NCI-H460 (cell line): ENCODE results near the gene WNT5A. TPM values are rescaled to one million over a fixed set of nuclear protein-coding genes. Genes with fewer than 3 reads are reported as not detected.

Experiments used
- DNase-seq: peaks from one replicate; pipeline ENCODE4 v3.0.0-alpha.2; 2016; ENCODE audit warnings: low read depth; ENCODE audit errors: extremely low read depth
- total RNA-seq: library from RNA; depleted of rRNA; stranded (reverse); fragments of >200 nt; shearing (Covaris generic); gene quantifications from 2 replicates; pipeline ENCODE4 v1.2.3, GENCODE V29; 2014

WNT5A gene
- total RNA-seq, 1 experiment from 2014 or later = 12.0 TPM

DNA sequence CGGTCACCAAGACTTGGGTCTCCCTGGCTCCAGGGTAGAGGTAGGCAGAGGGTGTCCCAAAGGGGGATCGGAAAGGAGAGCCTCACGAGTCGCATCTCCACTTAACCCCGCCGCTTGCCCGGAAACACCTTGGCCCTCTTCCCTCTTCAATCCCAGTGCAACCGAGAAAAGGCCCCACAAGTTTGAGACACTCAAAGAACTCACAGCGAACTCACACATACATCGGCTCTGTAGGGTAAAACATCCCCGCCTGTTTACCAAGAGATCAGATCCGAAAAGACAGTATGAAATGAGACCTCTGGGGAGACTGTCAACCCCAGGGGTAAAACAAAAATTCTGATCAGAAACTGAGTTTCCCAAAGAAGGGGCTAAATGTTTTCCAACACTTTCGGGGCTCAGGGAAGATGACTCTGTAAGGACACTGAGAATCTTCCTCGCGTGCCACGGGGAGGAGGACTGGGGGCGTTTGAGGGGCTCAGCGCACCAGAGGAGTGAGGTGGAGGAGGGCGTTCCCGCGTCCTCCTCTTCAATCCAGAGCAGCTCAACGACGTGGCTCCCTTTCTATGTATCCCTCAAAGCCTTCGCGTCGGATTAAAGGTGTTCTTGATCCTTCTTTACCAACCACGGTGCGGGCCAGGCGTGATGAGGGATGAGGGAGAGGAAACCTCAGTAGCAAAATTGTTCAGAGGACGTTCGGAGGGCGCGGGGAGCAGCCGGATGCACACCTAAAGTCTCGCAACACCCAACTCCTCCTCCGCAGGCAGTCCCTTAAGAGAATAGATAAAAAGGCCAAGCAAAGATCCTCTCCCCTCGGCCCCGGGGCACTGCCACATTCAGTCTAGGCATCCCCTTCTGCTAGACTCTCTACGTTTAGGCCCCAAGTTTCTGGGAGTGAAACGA, 3.7 kb downstream of the WNT5A start:
- no peak for DNase-seq

DNA sequence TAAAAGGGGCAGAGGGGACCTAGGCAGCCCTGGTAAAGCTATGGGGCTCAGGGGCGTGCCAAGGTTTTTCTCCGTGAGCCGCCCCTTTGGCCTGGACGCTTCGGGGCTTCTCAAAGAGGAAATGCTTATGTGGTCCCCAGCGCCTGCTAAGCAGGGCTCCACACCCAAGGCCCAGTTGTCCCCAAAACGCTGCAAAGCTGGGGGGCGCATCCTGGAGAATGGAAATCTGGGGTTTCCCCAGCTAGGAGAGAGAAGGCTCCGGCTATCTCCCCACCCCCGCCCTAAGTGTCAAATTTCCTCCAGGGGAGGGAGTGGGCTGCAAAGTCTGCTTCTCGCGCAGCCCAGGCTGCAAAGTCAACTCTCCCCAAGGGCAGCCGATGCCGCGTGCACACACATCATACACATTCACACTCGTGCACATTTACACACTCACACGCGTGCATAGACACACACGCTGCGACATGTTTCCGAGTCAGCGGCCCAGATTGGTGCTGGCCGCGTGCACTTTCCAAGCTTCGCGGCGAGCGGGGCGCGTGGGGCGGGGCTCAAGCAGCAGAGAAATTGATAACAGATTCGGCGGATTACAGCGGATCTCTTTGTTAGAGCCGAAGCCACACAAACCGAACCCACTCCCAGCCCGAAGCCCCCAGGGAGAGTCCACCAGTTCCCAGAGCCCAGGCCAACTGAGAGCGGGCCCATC, 4.5 kb downstream of the WNT5A start:
- DNase-seq = no peak

DNA sequence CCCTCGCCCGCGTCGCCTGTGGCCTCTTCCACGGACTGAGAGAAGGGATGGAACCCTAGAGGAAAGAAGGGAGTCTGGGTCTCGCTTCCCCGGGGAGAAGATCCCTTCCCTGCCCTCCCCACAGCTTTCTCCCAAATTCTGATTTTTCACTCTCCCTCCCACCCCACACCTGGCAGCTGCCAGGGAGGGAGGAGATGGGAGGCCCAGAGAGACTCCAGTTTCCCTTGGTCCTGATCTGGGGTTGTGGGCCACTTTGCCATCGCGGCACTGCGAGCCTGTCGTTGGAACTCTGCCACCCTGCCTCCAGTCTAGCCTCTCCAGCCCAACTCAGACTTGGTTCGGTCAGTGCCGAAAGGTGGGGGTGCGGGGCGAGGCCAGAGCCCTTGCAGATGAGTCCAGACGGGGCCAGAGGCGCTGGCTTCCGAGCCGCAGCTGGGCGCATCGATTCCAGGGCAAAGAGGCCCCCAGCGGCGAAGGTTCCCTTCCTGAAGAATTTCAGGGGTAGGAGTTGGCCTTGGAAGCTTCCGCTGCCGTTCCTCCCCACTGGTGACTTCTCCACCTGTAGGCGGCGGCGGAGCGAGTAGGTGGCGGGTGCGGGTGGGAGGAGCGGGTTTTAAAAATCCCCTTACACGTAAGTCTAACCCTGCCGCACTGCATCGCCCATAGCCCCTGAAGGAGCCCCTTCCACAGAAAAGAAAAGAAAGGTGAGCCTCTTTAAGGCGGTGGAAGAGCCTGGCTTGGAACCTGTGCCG, 5.2 kb downstream of the WNT5A start:
- no peak for DNase-seq

DNA sequence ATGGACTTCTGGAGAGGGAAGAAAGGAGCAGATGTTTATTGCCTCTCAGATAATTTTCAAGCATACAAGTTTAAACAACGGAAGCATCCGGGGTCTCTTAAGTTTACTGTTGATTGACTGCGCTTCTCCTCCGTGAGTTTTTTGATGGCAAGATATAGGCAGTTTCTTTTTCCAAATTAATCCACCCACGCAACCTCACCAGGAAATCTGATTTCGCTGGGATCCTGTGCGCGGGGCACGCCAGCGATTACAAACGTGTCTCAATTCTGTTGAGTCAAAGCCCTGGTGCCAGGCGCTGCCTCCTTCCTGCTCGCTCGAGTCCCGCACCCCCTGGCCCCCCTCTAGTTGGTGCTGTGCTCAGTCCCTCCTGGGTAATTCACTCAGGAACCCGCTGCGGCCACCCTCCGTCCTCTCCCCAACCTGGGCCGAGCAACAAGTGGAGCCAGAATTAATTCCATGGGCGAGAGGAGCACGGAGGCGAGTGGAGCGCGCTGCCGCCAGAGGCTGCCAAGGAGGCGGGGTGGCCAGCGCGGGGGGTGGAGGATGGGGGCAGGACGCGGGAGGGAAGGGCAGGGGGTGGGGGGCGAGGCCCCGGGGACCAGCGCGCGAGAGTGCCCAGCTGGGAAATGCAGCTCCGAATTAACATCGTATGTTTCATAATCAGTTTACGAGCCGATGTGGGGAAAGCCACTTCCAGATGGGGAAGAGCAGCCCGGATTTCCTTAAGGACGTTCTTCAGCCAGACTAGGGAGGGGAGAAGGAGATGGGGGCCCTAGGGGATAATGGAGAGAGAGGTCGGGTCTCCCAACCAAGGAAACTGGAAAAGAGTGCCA, 6.0 kb downstream of the WNT5A start:
- DNase-seq = no peak

DNA sequence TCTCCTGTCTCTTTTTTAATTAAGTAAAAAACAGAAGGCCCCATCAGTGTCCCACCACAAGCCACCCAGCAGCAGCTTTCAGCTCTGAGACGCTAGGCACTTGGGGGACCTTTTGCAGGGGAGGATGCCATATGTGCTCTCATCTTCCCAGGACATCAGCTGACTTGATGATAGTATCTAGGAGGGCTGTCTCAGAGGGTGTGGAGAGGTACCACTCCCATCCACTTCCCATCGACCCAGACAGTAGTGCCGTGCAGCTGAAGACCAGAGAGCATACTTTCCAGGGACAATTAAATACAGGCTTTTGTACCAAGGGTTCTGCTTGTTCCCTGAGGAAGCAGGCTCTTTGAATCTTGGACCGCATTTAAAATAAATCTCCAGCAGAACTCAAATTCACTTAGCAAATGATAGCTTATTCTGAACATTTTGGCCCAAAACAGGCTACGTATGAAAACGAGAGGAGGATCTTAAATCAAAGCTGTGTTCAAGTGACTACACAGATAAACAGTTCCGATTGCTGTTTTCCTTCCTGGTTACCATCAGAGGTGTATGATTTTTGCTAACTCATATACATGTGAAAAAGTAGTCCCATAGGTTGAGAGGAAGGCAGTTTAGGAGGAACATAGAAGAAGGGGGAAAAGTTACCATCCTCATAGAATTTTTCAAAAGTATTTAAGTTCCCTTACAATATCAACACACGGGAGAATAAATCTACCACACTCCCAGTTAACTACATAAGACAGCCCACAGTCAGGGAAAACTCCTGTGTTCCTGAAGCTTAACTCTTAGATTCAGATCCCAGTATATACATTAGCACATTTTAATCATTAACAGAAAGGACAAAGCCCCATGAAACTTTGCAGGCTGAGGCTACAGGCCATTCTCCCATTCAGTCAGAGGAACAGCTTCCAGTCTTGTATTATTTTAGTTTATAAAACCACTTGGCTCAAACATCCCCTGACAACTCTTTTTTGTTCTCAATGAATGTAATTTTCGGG, 9.5 kb downstream of the WNT5A start:
- DNase-seq = no peak

DNA sequence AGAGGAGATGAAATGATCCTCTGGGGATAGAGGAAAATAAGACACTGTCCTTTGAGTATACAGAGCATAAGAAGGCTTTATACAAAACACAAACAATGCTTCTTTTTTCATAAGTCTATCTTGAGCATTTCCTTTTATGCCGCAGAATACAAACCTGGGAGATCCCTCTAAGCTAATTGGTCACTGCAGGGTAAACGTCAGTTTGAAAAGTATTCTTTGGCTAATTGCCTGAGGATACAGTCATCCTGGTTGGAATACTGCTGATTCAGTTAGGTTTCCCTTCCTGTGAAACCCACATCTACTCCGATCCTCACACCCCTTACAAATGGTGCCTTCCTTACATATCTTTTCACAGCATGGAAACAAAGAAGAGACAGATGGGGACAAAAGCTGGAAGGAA, 10.6 kb downstream of the WNT5A start:
- no peak for DNase-seq

DNA sequence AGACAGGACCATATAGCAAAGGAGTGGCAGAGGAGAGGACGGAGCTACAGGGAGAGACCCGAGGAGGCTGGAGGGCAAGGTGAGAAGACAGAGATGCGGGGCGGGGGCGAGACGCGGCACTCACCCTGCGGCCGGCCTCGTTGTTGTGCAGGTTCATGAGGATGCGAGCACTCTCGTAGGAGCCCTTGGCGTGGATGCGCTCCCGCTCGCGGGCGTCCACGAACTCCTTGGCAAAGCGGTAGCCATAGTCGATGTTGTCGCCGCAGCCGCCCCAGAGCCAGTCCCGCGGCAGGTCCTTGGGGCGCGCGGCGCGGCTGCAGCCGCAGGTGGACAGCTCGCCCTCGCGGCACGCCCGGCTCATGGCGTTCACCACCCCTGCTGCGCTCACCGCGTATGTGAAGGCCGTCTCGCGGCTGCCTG, 12.9 kb downstream of the WNT5A start:
- no peak for DNase-seq

GRCh38 chr3:55473788-55474187, 13.3 kb downstream of the WNT5A start:
- no peak for DNase-seq

GRCh38 chr3:55471522-55472280, 15.4 kb downstream of the WNT5A start:
- DNase-seq = no peak

- no peak for DNase-seq
Measured at GRCh38 chr3:55471084-55471483, 16.0 kb downstream of the WNT5A start.

DNA sequence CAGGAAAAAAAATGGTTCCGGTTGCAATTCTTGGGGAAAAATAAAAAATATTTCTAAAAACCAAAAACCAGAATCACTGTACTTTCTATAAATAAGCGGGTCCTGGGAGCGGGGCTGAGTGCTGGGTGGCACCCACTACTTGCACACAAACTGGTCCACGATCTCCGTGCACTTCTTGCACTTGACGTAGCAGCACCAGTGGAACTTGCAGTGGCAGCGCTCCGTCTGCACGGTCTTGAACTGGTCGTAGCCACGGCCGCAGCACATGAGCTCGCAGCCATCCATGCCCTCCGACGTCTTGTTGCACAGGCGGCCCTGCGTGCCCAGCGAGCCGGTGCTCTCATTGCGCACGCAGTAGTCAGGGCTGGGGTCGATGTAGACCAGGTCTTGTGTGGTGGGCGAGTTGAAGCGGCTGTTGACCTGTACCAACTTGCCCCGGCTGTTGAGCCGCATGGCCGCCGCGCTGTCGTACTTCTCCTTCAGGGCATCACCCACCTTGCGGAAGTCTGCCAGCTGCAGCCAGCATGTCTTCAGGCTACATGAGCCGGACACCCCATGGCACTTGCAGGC, 17.1 kb downstream of the WNT5A start:
- DNase-seq = no peak

- DNase-seq = no peak
Measured at GRCh38 chr3:55468251-55468650, 18.9 kb downstream of the WNT5A start.

DNA sequence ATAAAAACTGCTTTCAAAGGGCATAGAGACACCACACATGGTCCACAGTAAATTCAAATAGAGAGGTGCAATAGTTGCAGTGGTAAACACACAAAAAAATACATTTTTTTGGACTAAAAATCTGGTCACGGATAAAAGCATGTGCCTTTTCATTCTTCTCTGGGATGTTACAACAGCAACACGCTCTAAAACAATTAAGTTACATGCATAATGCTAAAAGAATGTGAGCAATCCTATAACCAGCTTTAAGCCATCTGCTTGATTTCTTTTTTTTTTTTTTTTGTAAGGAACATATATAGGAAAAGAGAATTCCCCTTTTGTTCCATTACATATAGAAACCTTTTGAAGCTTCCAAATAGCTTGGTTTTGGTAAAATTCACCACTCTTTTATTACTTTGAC, 20.0 kb downstream of the WNT5A start:
- DNase-seq = no peak

- no peak for DNase-seq
Measured at GRCh38 chr3:55466526-55466925, 20.6 kb downstream of the WNT5A start.

DNA sequence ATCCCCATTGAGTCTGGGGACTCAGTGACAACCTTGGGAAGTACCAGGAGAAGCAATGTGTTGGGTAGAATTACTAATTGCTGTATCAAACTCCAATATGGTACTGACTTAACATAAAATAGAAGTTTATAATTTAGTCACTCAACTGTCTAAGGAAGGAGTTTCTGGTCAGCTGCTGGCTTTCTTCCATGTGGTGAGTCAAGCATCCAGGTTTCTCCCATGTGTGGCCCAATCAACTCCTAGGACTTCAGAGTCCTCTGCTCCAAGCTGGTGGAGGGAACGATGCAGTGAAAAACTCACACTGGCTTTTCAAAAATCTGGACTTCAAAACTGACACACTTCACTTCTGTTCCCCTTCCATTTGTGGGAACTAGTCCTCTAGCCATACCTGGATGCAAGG, 25.2 kb downstream of the WNT5A start:
- DNase-seq = no peak

DNA sequence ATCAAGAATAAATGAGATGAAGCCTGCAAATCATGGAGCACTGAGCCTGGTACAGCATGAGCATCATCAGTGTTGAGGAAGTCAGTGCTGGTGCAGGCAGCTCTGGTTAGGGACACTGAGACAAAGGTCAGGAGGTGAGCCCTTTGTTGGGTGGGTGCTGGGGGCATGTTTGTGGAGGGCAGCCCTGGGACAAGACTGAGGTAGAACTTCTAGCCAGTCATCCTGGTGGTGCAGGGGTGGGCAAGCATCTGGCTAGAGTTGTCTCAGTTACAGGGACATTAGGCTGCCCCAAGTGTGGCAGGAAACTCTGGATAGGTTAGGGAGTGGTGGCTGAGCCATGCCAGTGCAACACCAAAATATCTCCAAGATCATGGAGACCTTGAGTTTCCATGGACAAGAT, 27.3 kb downstream of the WNT5A start:
- DNase-seq = no peak

- no peak for DNase-seq
Measured at GRCh38 chr3:55458181-55458790, 28.8 kb downstream of the WNT5A start.

- no peak for DNase-seq
Measured at GRCh38 chr3:55455915-55456314, 31.2 kb downstream of the WNT5A start.
